ENCODE results near the gene C4orf50. TPM values are rescaled to one million over a fixed set of nuclear protein-coding genes. Genes with fewer than 3 reads are reported as not detected.

The C4orf50 gene
- total RNA-seq: under 1 TPM; 0.14 to 0.95 TPM

- Mint-ChIP-seq H3K4me3 (no peak within 1 kb of the TSS), H3K4me1 (ENCODE audit: low read depth) (no peaks in the 10 kb centered on the region), H3K36me3 (ENCODE audit: insufficient read depth in 2 of 2) (no peaks in the 10 kb centered on the region), H3K9me3 (no peaks in the 10 kb centered on the region), H3K27me3 (ENCODE audit: low read depth) (peaks cover 9% of the 10 kb centered on the region), H3K27ac (no peak within 1 kb of the TSS)
- DNase-seq (no peak), ATAC-seq (replicated peaks in 1 of 2) (no peak)
Observed at GRCh38 chr4:6018331-6018730, at the start of gene C4orf50. C4orf50 (minus strand) TSS chr4:6018431.

- no peak overlapping the region for H3K27ac Mint-ChIP-seq
Observed at GRCh38 chr4:6065934-6066590, 47.8 kb upstream of the C4orf50 start.

GRCh38 chr4:6065166-6065565 lies 46.9 kb upstream of the C4orf50 start:
- H3K9me3 Mint-ChIP-seq: peaks cover 3 to 4% of the 10 kb centered on the region in 2 donors
- no peak overlapping the region for H3K27ac Mint-ChIP-seq
- no peak for DNase-seq
- no peak for ATAC-seq (replicated peaks in 1 of 2)
- no peak overlapping the region for H3K4me3 Mint-ChIP-seq
- H3K27me3 Mint-ChIP-seq (ENCODE audit: low read depth): no peaks in the 10 kb centered on the region
- H3K4me1 Mint-ChIP-seq (ENCODE audit: low read depth): no peaks in the 10 kb centered on the region
- peaks cover 5 to 7% of the 10 kb centered on the region in 2 donors for H3K36me3 Mint-ChIP-seq (ENCODE audit: insufficient read depth in 2 of 2)

More at GRCh38 chr4:6065934-6066590, 47.8 kb upstream of the C4orf50 start:
- Mint-ChIP-seq H3K27me3 (ENCODE audit: low read depth) (no peaks in the 10 kb centered on the region), H3K36me3 (ENCODE audit: insufficient read depth in 2 of 2) (peaks cover 1 to 2% of the 10 kb centered on the region in 2 donors), H3K4me3 (no peak overlapping the region), H3K4me1 (ENCODE audit: low read depth) (no peaks in the 10 kb centered on the region), H3K9me3 (peaks cover 0 to 1% of the 10 kb centered on the region in 2 donors)
- ATAC-seq (replicated peaks in 1 of 2) (no peak), DNase-seq (no peak)

- no peak overlapping the region for H3K4me3 Mint-ChIP-seq
- ATAC-seq (replicated peaks in 1 of 2): no peak
- no peaks in the 10 kb centered on the region for H3K4me1 Mint-ChIP-seq (ENCODE audit: low read depth)
- no peaks in the 10 kb centered on the region for H3K27me3 Mint-ChIP-seq (ENCODE audit: low read depth)
- H3K36me3 Mint-ChIP-seq (ENCODE audit: insufficient read depth in 2 of 2): peaks cover 8 to 9% of the 10 kb centered on the region in 2 donors
- H3K27ac Mint-ChIP-seq: no peak overlapping the region
- peaks cover 3 to 6% of the 10 kb centered on the region in 2 donors for H3K9me3 Mint-ChIP-seq
- no peak for DNase-seq
Observed at GRCh38 chr4:6064383-6064782, 46.2 kb upstream of the C4orf50 start.

GRCh38 chr4:6063684-6064083 lies 45.5 kb upstream of the C4orf50 start:
- ATAC-seq (replicated peaks in 1 of 2): no peak
- Mint-ChIP-seq H3K27ac (no peak overlapping the region), H3K4me1 (ENCODE audit: low read depth) (no peaks in the 10 kb centered on the region), H3K27me3 (ENCODE audit: low read depth) (no peaks in the 10 kb centered on the region), H3K4me3 (no peak overlapping the region), H3K36me3 (ENCODE audit: insufficient read depth in 2 of 2) (peaks cover 9 to 12% of the 10 kb centered on the region in 2 donors), H3K9me3 (peaks cover 3 to 9% of the 10 kb centered on the region in 2 donors)
- DNase-seq: no peak

- H3K4me1 Mint-ChIP-seq (ENCODE audit: low read depth): no peaks in the 10 kb centered on the region
- no peaks in the 10 kb centered on the region for H3K27me3 Mint-ChIP-seq (ENCODE audit: low read depth)
- no peak overlapping the region for H3K27ac Mint-ChIP-seq
- peaks cover 12% of the 10 kb centered on the region in 2 donors for H3K36me3 Mint-ChIP-seq (ENCODE audit: insufficient read depth in 2 of 2)
- H3K4me3 Mint-ChIP-seq: no peak overlapping the region
- H3K9me3 Mint-ChIP-seq: peaks cover 4 to 11% of the 10 kb centered on the region in 2 donors
- ATAC-seq (replicated peaks in 1 of 2): no peak
- DNase-seq: no peak
Observed at GRCh38 chr4:6062133-6062532, 43.9 kb upstream of the C4orf50 start.

- Mint-ChIP-seq H3K4me3 (no peak overlapping the region), H3K27me3 (ENCODE audit: low read depth) (no peaks in the 10 kb centered on the region), H3K36me3 (ENCODE audit: insufficient read depth in 2 of 2) (peaks cover 14 to 16% of the 10 kb centered on the region in 2 donors), H3K9me3 (peaks cover 8 to 14% of the 10 kb centered on the region in 2 donors), H3K27ac (no peak overlapping the region), H3K4me1 (ENCODE audit: low read depth) (no peaks in the 10 kb centered on the region)
- DNase-seq (no peak), ATAC-seq (replicated peaks in 1 of 2) (no peak)
Observed at GRCh38 chr4:6059375-6059805, 41.2 kb upstream of the C4orf50 start.

- no peak overlapping the region for H3K27ac Mint-ChIP-seq
- DNase-seq (no peak), ATAC-seq (replicated peaks in 1 of 2) (no peak)
- peaks cover 14 to 16% of the 10 kb centered on the region in 2 donors for H3K36me3 Mint-ChIP-seq (ENCODE audit: insufficient read depth in 2 of 2)
- no peak overlapping the region for H3K4me3 Mint-ChIP-seq
- H3K9me3 Mint-ChIP-seq: peaks cover 8 to 14% of the 10 kb centered on the region in 2 donors
- H3K4me1 Mint-ChIP-seq (ENCODE audit: low read depth): no peaks in the 10 kb centered on the region
- no peaks in the 10 kb centered on the region for H3K27me3 Mint-ChIP-seq (ENCODE audit: low read depth)
Observed at GRCh38 chr4:6058531-6059374, 40.5 kb upstream of the C4orf50 start.

GRCh38 chr4:6056976-6057766 lies 38.9 kb upstream of the C4orf50 start:
- H3K4me1 Mint-ChIP-seq (ENCODE audit: low read depth): no peaks in the 10 kb centered on the region
- DNase-seq (no peak), ATAC-seq (replicated peaks in 1 of 2) (no peak)
- H3K4me3 Mint-ChIP-seq: no peak overlapping the region
- peaks cover 8 to 14% of the 10 kb centered on the region in 2 donors for H3K9me3 Mint-ChIP-seq
- H3K36me3 Mint-ChIP-seq (ENCODE audit: insufficient read depth in 2 of 2): peaks cover 13 to 16% of the 10 kb centered on the region in 2 donors
- no peaks in the 10 kb centered on the region for H3K27me3 Mint-ChIP-seq (ENCODE audit: low read depth)
- no peak overlapping the region for H3K27ac Mint-ChIP-seq

GRCh38 chr4:6055436-6055835 lies 37.2 kb upstream of the C4orf50 start:
- no peak for ATAC-seq (replicated peaks in 1 of 2)
- Mint-ChIP-seq H3K4me1 (ENCODE audit: low read depth) (no peaks in the 10 kb centered on the region), H3K9me3 (peaks cover 5 to 14% of the 10 kb centered on the region in 2 donors), H3K27ac (no peak overlapping the region), H3K36me3 (ENCODE audit: insufficient read depth in 2 of 2) (peaks cover 11 to 13% of the 10 kb centered on the region in 2 donors), H3K4me3 (no peak overlapping the region), H3K27me3 (ENCODE audit: low read depth) (no peaks in the 10 kb centered on the region)
- DNase-seq: no peak

- Mint-ChIP-seq H3K27me3 (ENCODE audit: low read depth) (no peaks in the 10 kb centered on the region), H3K9me3 (peaks cover 5 to 10% of the 10 kb centered on the region in 2 donors), H3K4me3 (no peak overlapping the region), H3K27ac (no peak overlapping the region), H3K4me1 (ENCODE audit: low read depth) (no peaks in the 10 kb centered on the region), H3K36me3 (ENCODE audit: insufficient read depth in 2 of 2) (peaks cover 6 to 9% of the 10 kb centered on the region in 2 donors)
- ATAC-seq (replicated peaks in 1 of 2): no peak
- DNase-seq: no peak
Observed at GRCh38 chr4:6055030-6055429, 36.8 kb upstream of the C4orf50 start.

- DNase-seq (no peak), ATAC-seq (replicated peaks in 1 of 2) (no peak)
- no peak overlapping the region for H3K27ac Mint-ChIP-seq
- H3K4me1 Mint-ChIP-seq (ENCODE audit: low read depth): no peaks in the 10 kb centered on the region
- H3K9me3 Mint-ChIP-seq: peaks cover 5 to 8% of the 10 kb centered on the region in 2 donors
- no peak overlapping the region for H3K4me3 Mint-ChIP-seq
- peaks cover 5 to 8% of the 10 kb centered on the region in 2 donors for H3K36me3 Mint-ChIP-seq (ENCODE audit: insufficient read depth in 2 of 2)
- no peaks in the 10 kb centered on the region for H3K27me3 Mint-ChIP-seq (ENCODE audit: low read depth)
Observed at GRCh38 chr4:6054162-6054922, 36.1 kb upstream of the C4orf50 start.

Measured in activated T-cell treated with anti-CD3 and anti-CD28 coated beads, Interleukin-2, amount 50 U/mL, for 72 hours (primary cell).